CD14-positive monocyte (primary cell): ENCODE results near the gene JARID2. TPM values are rescaled to one million over a fixed set of nuclear protein-coding genes. Genes with fewer than 3 reads are reported as not detected.
"Not testable (repeated sequence)": the region's sequence is repeated elsewhere in the genome, so short reads cannot be mapped to it uniquely, and the experiment has no call there.

Experiments
- DNase-seq, 3 donors: peaks; one replicate each; pipeline ENCODE4 v3.0.0-alpha.2; 2011 to 2022
- H2AFZ ChIP-seq: 2 replicates; pipeline ENCODE4 v1.6.0; 2012; ENCODE audit warnings: mild to moderate bottlenecking, low read depth, low read length, inconsistent platforms; ENCODE audit not compliant: insufficient read depth, poor library complexity, severe bottlenecking
- H3K27ac ChIP-seq, 2 donors: 1 replicate in 1 of 2; 2 replicates in 1 of 2; pipeline ENCODE4 v1.5.1; 2012 to 2013; ENCODE audit warnings: low read length in 2 of 2, control low read depth in 1 of 2, inconsistent platforms in 1 of 2, low read depth in 1 of 2, mild to moderate bottlenecking in 1 of 2
- H3K27me3 ChIP-seq, 2 donors: one replicate each; pipeline versions ENCODE4 v1.6.0 to v1.6.1; 2011 to 2013; ENCODE audit warnings: low read length in 2 of 2; ENCODE audit not compliant: control insufficient read depth in 2 of 2, insufficient read depth in 2 of 2
- H3K36me3 ChIP-seq, 2 donors: replicated peaks in 1 of 2; 1 replicate in 1 of 2; 2 replicates in 1 of 2; pipeline versions ENCODE4 v1.5.1 to v1.6.1; 2012 to 2013; ENCODE audit warnings: low read length in 2 of 2, control low read depth in 1 of 2, inconsistent platforms in 1 of 2, mild to moderate bottlenecking in 1 of 2; ENCODE audit not compliant: insufficient read depth in 2 of 2, control insufficient read depth in 1 of 2
- H3K4me1 ChIP-seq, 2 donors: 1 replicate in 1 of 2; 2 replicates in 1 of 2; pipeline versions ENCODE4 v1.5.1 to v1.6.1; 2012 to 2013; ENCODE audit warnings: low read length in 2 of 2, control low read depth in 1 of 2, inconsistent platforms in 1 of 2, mild to moderate bottlenecking in 1 of 2, moderate library complexity in 1 of 2; ENCODE audit not compliant: insufficient read depth in 2 of 2, control insufficient read depth in 1 of 2
- H3K4me2 ChIP-seq: replicated peaks from 2 replicates; pipeline ENCODE3; 2012; ENCODE audit warnings: low read length, moderate library complexity, mild to moderate bottlenecking; ENCODE audit not compliant: poor library complexity, severe bottlenecking; ENCODE audit errors: extremely low read depth
- H3K4me3 ChIP-seq, 3 experiments: fragments of 200-600 bp in 1 of 3; sonication (generic) in 1 of 3; replicated peaks in 1 of 3; 1 replicate in 2 of 3; 2 replicates in 1 of 3; pipeline ENCODE4 v1.5.1; 2011 to 2013; ENCODE audit warnings: low read length in 3 of 3, mild to moderate bottlenecking in 3 of 3, control low read depth in 2 of 3, low read depth in 2 of 3, inconsistent platforms in 1 of 3, moderate library complexity in 1 of 3
- H3K79me2 ChIP-seq: 2 replicates; pipeline ENCODE4 v1.6.0; 2012; ENCODE audit warnings: mild to moderate bottlenecking, control low read depth, inconsistent platforms, low read length, moderate library complexity; ENCODE audit not compliant: insufficient read depth
- H3K9ac ChIP-seq: 2 replicates; pipeline ENCODE4 v1.6.0; 2017; ENCODE audit warnings: low read length, mild to moderate bottlenecking; ENCODE audit not compliant: insufficient read depth, poor library complexity, severe bottlenecking
- H3K9me3 ChIP-seq, 2 donors: replicated peaks in 1 of 2; 1 replicate in 1 of 2; 2 replicates in 1 of 2; pipeline versions ENCODE4 v1.5.1 to v1.6.1; 2012 to 2013; ENCODE audit warnings: low read length in 2 of 2, control low read depth in 1 of 2; ENCODE audit not compliant: control insufficient read depth in 1 of 2, insufficient read depth in 1 of 2
- H4K20me1 ChIP-seq: 2 replicates; pipeline ENCODE4 v1.6.0; 2012; ENCODE audit warnings: mild to moderate bottlenecking, low read length, control low read depth, moderate library complexity; ENCODE audit not compliant: insufficient read depth
- H3K27ac Mint-ChIP-seq, 7 donors: one replicate each; pipeline ENCODE4 v1.8.0; 2020; ENCODE audit warnings: mild to moderate bottlenecking in 7 of 7, mixed read lengths in 7 of 7, moderate library complexity in 6 of 7, inconsistent platforms in 2 of 7
- H3K27me3 Mint-ChIP-seq, 3 donors: one replicate each; pipeline ENCODE4 v1.8.0; 2021 to 2022; ENCODE audit warnings: low read depth in 3 of 3, mild to moderate bottlenecking in 3 of 3, mixed read lengths in 3 of 3, moderate library complexity in 3 of 3, inconsistent platforms in 1 of 3
- H3K36me3 Mint-ChIP-seq, 2 donors: one replicate each; pipeline ENCODE4 v1.8.0; 2020; ENCODE audit warnings: mixed read lengths in 2 of 2, inconsistent platforms in 1 of 2, mild to moderate bottlenecking in 1 of 2
- H3K4me1 Mint-ChIP-seq: one replicate; pipeline ENCODE4 v1.8.0; 2020; ENCODE audit warnings: mild to moderate bottlenecking, mixed read lengths
- H3K4me3 Mint-ChIP-seq, 2 donors: one replicate each; pipeline ENCODE4 v1.8.0; 2020; ENCODE audit warnings: mild to moderate bottlenecking in 2 of 2, mixed read lengths in 2 of 2, moderate library complexity in 1 of 2
- H3K9me3 Mint-ChIP-seq, 7 donors: one replicate each; pipeline ENCODE4 v1.8.0; 2020 to 2022; ENCODE audit warnings: mixed read lengths in 7 of 7, mild to moderate bottlenecking in 6 of 7, moderate library complexity in 6 of 7, inconsistent platforms in 2 of 7
- WGBS: methylation state at CpG from one replicate; pipeline ENCODE4 v1.1.5; 2013; ENCODE audit warnings: missing lambda C conversion rate; ENCODE audit not compliant: insufficient coverage; 5-methylcytosine and 5-hydroxymethylcytosine counted together
- intact Hi-C, 2 donors: fragments of 100-400 bp; cut with micrococcal nuclease; formaldehyde crosslinking; loops; one replicate each; pipeline versions ENCODE4 v1.15.0 to v1.15.1; 2023
- polyA plus RNA-seq, 3 donors: library from polyadenylated mRNA; depleted of rRNA in 1 of 3; unstranded in 2 of 3; stranded (reverse) in 1 of 3; fragments of 300-500 nt in 2 of 3; fragments of >200 nt in 1 of 3; fragmentation: Illumina TruSeq in 2 of 3; gene quantifications; 1 replicate in 2 of 3; 2 replicates in 1 of 3; pipeline ENCODE4 v1.2.3, GENCODE V29; 2012 to 2021
- TF ChIP-seq, protein P1 (sequence below): fragments of 200-600 bp; IDR thresholded peaks from one replicate; pipeline ENCODE4 v1.8.0; 2022; ENCODE audit warnings: antibody characterized with exemption, mild to moderate bottlenecking

The JARID2 gene
- polyA plus RNA-seq, 3 donors, result 6.8 to 17.5 (median 12.5) TPM

DNA sequence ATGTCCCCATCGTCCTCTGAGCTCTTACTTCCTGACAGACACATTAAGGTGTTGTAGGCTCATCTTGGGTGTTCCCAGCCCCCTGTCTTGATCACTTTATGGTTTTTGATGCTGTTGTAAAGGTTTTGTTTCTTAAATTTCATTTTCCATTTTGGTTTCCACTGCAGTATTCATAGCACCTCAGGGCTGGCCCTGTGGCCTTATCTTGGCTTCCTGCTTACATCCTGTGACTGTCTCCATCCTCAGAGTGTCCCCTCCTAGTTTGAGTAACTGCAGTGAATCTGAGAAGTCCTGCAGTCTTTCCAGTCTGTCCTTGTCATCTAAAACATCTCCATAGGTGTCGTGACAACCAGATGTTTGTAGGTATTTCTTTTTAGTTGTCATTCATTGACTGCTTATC is 50.9 kb downstream of the JARID2 start:
- Histone ChIP-seq H3K9me3 (no peaks in the 10 kb centered on the region), H2AFZ (no peak overlapping the region), H3K9ac (no peak overlapping the region), H4K20me1 (peaks cover 100% of the 10 kb centered on the region), H3K27ac (peak overlapping the region in 1 of 2 donors; percentile 42), H3K4me2 (no peak overlapping the region), H3K36me3 (peaks cover 0 to 2% of the 10 kb centered on the region in 2 donors), H3K79me2 (peaks cover 100% of the 10 kb centered on the region), H3K4me1 (peaks cover 63 to 76% of the 10 kb centered on the region in 2 donors), H3K4me3 (no peak overlapping the region), H3K27me3 (no peaks in the 10 kb centered on the region)
- H3K4me1 Mint-ChIP-seq, result peaks cover 89% of the 10 kb centered on the region
- H3K27me3 Mint-ChIP-seq, result no peaks in the 10 kb centered on the region
- no peak overlapping the region for H3K4me3 Mint-ChIP-seq
- no peaks in the 10 kb centered on the region for H3K9me3 Mint-ChIP-seq
- no CpG with 5 or more reads among the region's 2 CpGs for WGBS
- intact Hi-C loops, result loop anchor here in 1 of 2 donors (5.0 kb wide), 2 partner anchors 36 to 39 kb away; no protein-coding TSS in a partner anchor
- TF ChIP-seq, protein P1, sequence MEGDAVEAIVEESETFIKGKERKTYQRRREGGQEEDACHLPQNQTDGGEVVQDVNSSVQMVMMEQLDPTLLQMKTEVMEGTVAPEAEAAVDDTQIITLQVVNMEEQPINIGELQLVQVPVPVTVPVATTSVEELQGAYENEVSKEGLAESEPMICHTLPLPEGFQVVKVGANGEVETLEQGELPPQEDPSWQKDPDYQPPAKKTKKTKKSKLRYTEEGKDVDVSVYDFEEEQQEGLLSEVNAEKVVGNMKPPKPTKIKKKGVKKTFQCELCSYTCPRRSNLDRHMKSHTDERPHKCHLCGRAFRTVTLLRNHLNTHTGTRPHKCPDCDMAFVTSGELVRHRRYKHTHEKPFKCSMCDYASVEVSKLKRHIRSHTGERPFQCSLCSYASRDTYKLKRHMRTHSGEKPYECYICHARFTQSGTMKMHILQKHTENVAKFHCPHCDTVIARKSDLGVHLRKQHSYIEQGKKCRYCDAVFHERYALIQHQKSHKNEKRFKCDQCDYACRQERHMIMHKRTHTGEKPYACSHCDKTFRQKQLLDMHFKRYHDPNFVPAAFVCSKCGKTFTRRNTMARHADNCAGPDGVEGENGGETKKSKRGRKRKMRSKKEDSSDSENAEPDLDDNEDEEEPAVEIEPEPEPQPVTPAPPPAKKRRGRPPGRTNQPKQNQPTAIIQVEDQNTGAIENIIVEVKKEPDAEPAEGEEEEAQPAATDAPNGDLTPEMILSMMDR, result no peak
- DNase-seq, result no peak
- H3K36me3 Mint-ChIP-seq, result peaks cover 31 to 37% of the 10 kb centered on the region in 2 donors
- peak overlapping the region in 6 of 7 donors; percentile 27 to 83 (median 44) for H3K27ac Mint-ChIP-seq

DNA sequence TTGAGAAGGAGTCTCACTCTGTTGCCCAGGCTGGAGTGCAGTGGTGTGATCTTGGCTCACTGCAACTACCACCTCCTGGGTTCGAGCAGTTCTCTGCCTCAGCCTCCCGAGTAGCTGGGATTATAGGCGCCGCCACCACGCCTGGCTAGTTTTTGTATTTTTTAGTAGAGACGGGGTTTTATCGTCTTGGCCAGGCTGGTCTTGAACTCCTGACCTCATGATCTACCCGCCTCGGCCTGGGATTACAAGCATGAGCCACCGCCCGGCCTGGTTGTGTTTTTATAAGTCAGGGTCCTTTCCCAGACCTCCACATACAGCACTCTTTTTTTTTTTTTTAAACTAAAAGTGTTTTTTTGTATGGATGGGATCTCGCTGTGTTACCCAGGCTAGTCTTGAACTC is 51.3 kb downstream of the JARID2 start:
- not testable (repeated sequence) for H3K9ac ChIP-seq, H3K4me3 ChIP-seq, H3K9me3 ChIP-seq, H3K36me3 ChIP-seq, H3K4me3 Mint-ChIP-seq, H3K27me3 ChIP-seq, DNase-seq, H3K9me3 Mint-ChIP-seq, H3K4me2 ChIP-seq, H2AFZ ChIP-seq, H3K27me3 Mint-ChIP-seq
- Mint-ChIP-seq H3K27ac (peak overlapping the region in 6 of 7 donors; percentile 82 to 87 (median 84)), H3K36me3 (peaks cover 31 to 40% of the 10 kb centered on the region in 2 donors), H3K4me1 (peaks cover 93% of the 10 kb centered on the region)
- peak overlapping the region; percentile 54 to 71 for H3K27ac ChIP-seq
- peaks cover 100% of the 10 kb centered on the region for H4K20me1 ChIP-seq
- 80% methylated on average over 1 of the region's 12 CpGs for WGBS
- intact Hi-C loops, result loop anchor here in 1 of 2 donors (5.0 kb wide), 2 partner anchors 35 to 40 kb away; no protein-coding TSS in a partner anchor
- H3K4me1 ChIP-seq, result peaks cover 67 to 80% of the 10 kb centered on the region in 2 donors
- H3K79me2 ChIP-seq, result peaks cover 100% of the 10 kb centered on the region
